ENCODE data around the gene HOXC5. TPM values are rescaled to one million over a fixed set of nuclear protein-coding genes. Genes with fewer than 3 reads are reported as not detected.
"Not testable (repeated sequence)": the region's sequence is repeated elsewhere in the genome, so short reads cannot be mapped to it uniquely, and the experiment has no call there.

The HOXC5 gene
- total and polyA plus RNA-seq, 9 donors, result 1.8 to 11.0 (median 2.9) TPM

DNA sequence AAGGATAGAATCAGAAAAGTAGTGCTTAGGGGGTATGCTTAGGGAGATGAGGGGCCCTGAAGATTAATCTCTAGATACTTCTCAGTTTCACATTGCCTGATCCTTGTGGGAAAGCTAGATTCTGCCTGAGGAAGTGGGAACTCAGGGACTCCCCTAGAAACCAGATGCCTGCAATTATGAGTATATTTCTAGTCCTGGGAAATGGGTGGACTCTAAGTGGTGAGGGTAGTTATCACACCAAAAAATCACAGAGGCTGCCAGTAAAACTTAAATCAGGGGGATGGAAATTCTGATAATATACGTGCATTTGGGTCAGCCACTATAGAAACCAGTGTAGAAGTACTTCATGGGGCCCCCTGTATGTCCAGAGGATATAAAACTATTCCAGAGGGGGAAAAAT is 39.1 kb downstream of the HOXC5 start:
- Histone ChIP-seq H3K9me3 (no peaks in the 10 kb centered on the region), H3K27me3 (no peaks in the 10 kb centered on the region), H3K36me3 (no peaks in the 10 kb centered on the region), H3K27ac (no peak overlapping the region), H3K4me1 (ENCODE audit: insufficient read depth) (no peaks in the 10 kb centered on the region), H3K4me3 (no peak overlapping the region)
- intact Hi-C loops (cut with DNase I), result no loop called here
- DNase-seq, result no peak
- TF ChIP-seq CTCF (IDR thresholded peaks at IDR 0.05) (no peak), POLR2A (IDR thresholded peaks at IDR 0.05) (no peak), EP300 (IDR thresholded peaks at IDR 0.05) (no peak)
- 69 to 89% (median 84%) methylated on average over 1 of the region's 1 CpG for WGBS, 3 donors

DNA sequence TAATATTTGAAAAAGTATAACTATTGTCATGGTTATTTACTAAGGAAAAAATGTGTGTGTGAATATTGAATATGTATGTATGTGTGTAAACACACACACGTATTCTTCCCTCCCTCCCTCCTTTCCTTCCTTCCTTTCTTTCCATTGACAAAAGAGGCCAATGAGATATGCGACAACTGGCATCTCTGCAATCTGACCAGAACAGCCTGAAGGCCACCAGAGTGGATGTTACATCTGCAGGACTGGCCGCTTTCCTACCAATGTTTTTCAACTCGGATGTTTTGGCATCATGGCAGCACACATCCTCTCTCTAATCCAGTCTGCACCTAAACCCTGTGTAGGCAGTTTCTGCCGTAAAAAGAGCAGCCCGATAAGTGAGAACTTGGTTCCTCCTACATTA is 41.5 kb downstream of the HOXC5 start:
- Histone ChIP-seq H3K4me3 (no peak overlapping the region), H3K36me3 (no peaks in the 10 kb centered on the region), H3K27ac (no peak overlapping the region), H3K27me3 (no peaks in the 10 kb centered on the region), H3K9me3 (no peaks in the 10 kb centered on the region), H3K4me1 (ENCODE audit: insufficient read depth) (no peaks in the 10 kb centered on the region)
- no peak for DNase-seq
- TF ChIP-seq EP300 (IDR thresholded peaks at IDR 0.05), result no peak
- TF ChIP-seq POLR2A (IDR thresholded peaks at IDR 0.05), result no peak
- no peak for TF ChIP-seq CTCF (IDR thresholded peaks at IDR 0.05)
- 81 to 86% (median 85%) methylated on average over 6 of the region's 6 CpGs for WGBS, 3 donors
- intact Hi-C loops (cut with DNase I), result no loop called here

DNA sequence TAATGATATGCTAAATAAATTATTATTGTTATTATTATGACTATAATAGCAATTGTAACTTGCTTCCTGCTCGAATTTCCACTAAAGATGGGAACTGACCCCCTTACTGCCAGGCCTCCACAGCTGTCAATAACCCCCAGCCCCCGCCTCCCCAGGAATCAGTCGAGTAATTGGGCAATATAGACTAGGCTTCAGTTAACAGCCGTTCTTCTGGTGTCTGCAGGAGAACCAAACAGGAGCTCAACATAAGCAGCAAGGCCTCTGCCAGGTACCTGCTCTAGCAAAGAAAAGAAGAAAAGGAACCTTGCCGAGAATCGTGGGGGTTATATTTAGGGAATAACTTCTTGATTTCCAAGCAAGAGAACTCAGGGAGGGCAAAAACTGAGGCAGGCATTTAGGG is 42.6 kb downstream of the HOXC5 start:
- intact Hi-C loops (cut with DNase I), result no loop called here
- no peak for DNase-seq
- no peaks in the 10 kb centered on the region for H3K36me3 ChIP-seq
- H3K27ac ChIP-seq, result peak overlapping the region in 1 of 2 donors; percentile 28
- TF ChIP-seq POLR2A (IDR thresholded peaks at IDR 0.05) (no peak), EP300 (IDR thresholded peaks at IDR 0.05) (no peak), CTCF (IDR thresholded peaks at IDR 0.05) (no peak)
- 54 to 66% (median 55%) methylated on average over 6 of the region's 6 CpGs for WGBS, 3 donors
- H3K9me3 ChIP-seq, result no peaks in the 10 kb centered on the region
- no peak overlapping the region for H3K4me3 ChIP-seq
- no peaks in the 10 kb centered on the region for H3K27me3 ChIP-seq
- H3K4me1 ChIP-seq (ENCODE audit: insufficient read depth), result no peaks in the 10 kb centered on the region

DNA sequence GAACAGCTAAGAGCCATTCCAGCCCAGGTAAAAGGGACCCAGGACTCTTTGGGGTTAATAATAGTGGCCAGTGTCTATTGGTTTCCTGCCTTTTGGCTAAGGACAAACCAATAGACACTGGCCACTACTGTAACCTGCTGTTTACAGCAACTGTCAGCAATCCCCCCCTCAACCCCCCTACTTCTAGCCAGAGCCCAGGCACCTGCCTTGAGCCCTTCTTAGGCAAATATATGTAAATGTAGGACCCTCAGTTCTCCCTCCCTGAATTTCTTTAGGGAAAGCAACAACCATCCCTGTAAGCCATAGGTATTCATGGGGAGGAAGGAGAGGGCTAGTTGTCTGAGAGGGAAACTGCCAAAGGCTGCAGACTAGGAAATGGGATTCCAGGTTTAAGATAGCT is 43.1 kb downstream of the HOXC5 start:
- H3K4me1 ChIP-seq (ENCODE audit: insufficient read depth), result no peaks in the 10 kb centered on the region
- TF ChIP-seq POLR2A (IDR thresholded peaks at IDR 0.05) (no peak), CTCF (IDR thresholded peaks at IDR 0.05) (no peak), EP300 (IDR thresholded peaks at IDR 0.05) (no peak)
- no peaks in the 10 kb centered on the region for H3K36me3 ChIP-seq
- intact Hi-C loops (cut with DNase I), result no loop called here
- no peaks in the 10 kb centered on the region for H3K9me3 ChIP-seq
- DNase-seq, result no peak
- peak overlapping the region in 1 of 2 donors; percentile 31 for H3K27ac ChIP-seq
- H3K27me3 ChIP-seq, result no peaks in the 10 kb centered on the region
- no peak overlapping the region for H3K4me3 ChIP-seq

DNA sequence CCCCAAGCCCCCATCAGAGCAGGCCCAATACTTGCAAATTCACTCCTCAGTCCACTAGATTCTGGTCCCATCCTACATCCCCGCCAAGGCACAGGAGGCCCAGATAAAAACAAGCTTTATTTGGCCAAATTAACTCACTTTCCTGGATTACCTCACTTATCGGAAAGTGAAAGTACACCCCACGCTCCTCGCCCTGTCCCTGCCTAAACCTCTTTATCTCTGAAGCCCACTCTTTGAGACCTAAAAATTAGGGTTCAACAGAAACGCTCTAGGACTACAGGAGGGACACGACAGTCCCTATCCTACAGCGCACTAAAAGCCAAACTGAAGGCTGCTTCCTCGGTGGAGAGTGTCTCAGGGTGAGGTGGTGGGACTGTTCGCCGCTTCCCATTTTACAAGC is 45.0 kb downstream of the HOXC5 start:
- 45 to 73% (median 52%) methylated on average over 10 of the region's 10 CpGs for WGBS, 3 donors
- H3K27me3 ChIP-seq; intact Hi-C loops (cut with DNase I); H3K4me1 ChIP-seq (ENCODE audit: insufficient read depth); H3K4me3 ChIP-seq; H3K36me3 ChIP-seq; H3K9me3 ChIP-seq: not testable (repeated sequence)
- H3K27ac ChIP-seq, result peak overlapping the region; percentile 52 to 96
- peak in 2 of 5 donors; percentile 35 to 59 for DNase-seq

DNA sequence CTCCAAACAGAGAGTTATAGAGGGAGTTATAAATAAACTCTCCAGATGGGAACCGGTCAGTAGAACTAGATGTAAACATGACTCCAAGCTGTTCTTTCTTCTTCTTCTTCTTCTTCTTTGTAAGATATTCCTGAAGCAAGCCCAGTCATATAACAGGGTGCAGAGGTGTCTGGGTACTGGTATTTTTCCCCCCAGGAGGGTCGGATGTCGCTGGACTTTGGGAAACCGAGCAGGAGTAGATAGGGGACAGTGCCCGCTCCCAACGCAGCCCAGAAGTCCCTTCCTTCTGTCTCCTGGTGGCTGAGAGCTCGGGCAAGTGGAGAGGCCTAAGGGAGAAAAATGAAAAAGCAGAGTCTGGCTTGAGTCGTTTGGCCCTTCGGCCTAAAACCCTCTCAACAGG is 46.3 kb downstream of the HOXC5 start:
- H3K9me3 ChIP-seq; H3K36me3 ChIP-seq; H3K4me1 ChIP-seq (ENCODE audit: insufficient read depth); H3K27me3 ChIP-seq; H3K4me3 ChIP-seq; DNase-seq; intact Hi-C loops (cut with DNase I): not testable (repeated sequence)
- 61 to 81% (median 65%) methylated on average over 9 of the region's 9 CpGs for WGBS, 3 donors
- peak overlapping the region in 1 of 2 donors; percentile 96 for H3K27ac ChIP-seq

GRCh38 chr12:54080008-54080924 is 47.4 kb downstream of the HOXC5 start:
- H3K4me3 ChIP-seq; intact Hi-C loops (cut with DNase I); H3K4me1 ChIP-seq (ENCODE audit: insufficient read depth); H3K9me3 ChIP-seq; H3K36me3 ChIP-seq; H3K27me3 ChIP-seq: not testable (repeated sequence)
- peak in 2 of 5 donors; percentile 40 to 54 for DNase-seq
- 69 to 84% (median 77%) methylated on average over 19 of the region's 19 CpGs for WGBS, 3 donors
- H3K27ac ChIP-seq, result peak overlapping the region in 1 of 2 donors; percentile 96
